Loucy (cell line): ENCODE measurements around the gene DUS3L.
"Not testable (repeated sequence)": the region's sequence is repeated elsewhere in the genome, so short reads cannot be mapped to it uniquely, and the experiment has no call there.

ENCODE experiments used
- H2AFZ ChIP-seq: fragments of 200-600 bp; sonication (generic); 2 replicates; pipeline ENCODE4 v1.6.0; 2016; ENCODE audit warnings: antibody characterized with exemption, mild to moderate bottlenecking, low read length, moderate library complexity
- H3F3A ChIP-seq: fragments of 200-600 bp; 2 replicates; pipeline ENCODE4 v1.6.0; 2016; ENCODE audit warnings: antibody characterized with exemption, low read depth, mild to moderate bottlenecking
- H3K27me3 ChIP-seq: fragments of 200-600 bp; sonication (generic); 2 replicates; pipeline ENCODE4 v1.6.1; 2014; ENCODE audit warnings: low read length, mild to moderate bottlenecking; ENCODE audit not compliant: insufficient read depth, poor library complexity, severe bottlenecking
- H3K36me3 ChIP-seq: fragments of 200-600 bp; sonication (generic); 2 replicates; pipeline ENCODE4 v1.6.1; 2016; ENCODE audit warnings: low read length; ENCODE audit not compliant: insufficient read depth
- H3K4me1 ChIP-seq: fragments of 200-600 bp; sonication (generic); 2 replicates; pipeline ENCODE4 v1.5.1; 2014; ENCODE audit warnings: low read length, mild to moderate bottlenecking; ENCODE audit not compliant: insufficient read depth, poor library complexity, severe bottlenecking
- H3K4me2 ChIP-seq: fragments of 200-600 bp; sonication (generic); 2 replicates; pipeline ENCODE4 v1.6.0; 2014; ENCODE audit warnings: antibody characterized with exemption, low read length, low read depth, mild to moderate bottlenecking; ENCODE audit not compliant: poor library complexity, severe bottlenecking
- H3K4me3 ChIP-seq: fragments of 200-600 bp; sonication (generic); 2 replicates; pipeline ENCODE4 v1.5.1; 2014; ENCODE audit warnings: low read length, mild to moderate bottlenecking, mixed read lengths; ENCODE audit not compliant: poor library complexity, severe bottlenecking
- H3K79me2 ChIP-seq: fragments of 200-600 bp; sonication (generic); 2 replicates; pipeline ENCODE4 v1.6.1; 2014; ENCODE audit warnings: low read length; ENCODE audit not compliant: insufficient read depth
- H3K9ac ChIP-seq: fragments of 200-600 bp; sonication (generic); 2 replicates; pipeline ENCODE4 v1.6.0; 2014; ENCODE audit warnings: mild to moderate bottlenecking, low read depth, low read length, moderate library complexity; ENCODE audit not compliant: poor library complexity, severe bottlenecking
- H3K9me2 ChIP-seq: fragments of 200-600 bp; sonication (generic); replicated peaks from 2 replicates; pipeline ENCODE4 v1.6.1; 2016; ENCODE audit warnings: low read depth, low read length, mixed read lengths
- H3K9me3 ChIP-seq: fragments of 200-600 bp; sonication (generic); 2 replicates; pipeline ENCODE4 v1.6.1; 2014; ENCODE audit warnings: mild to moderate bottlenecking, antibody characterized with exemption, low read length, low read depth; ENCODE audit not compliant: insufficient read depth
- H4K20me1 ChIP-seq: fragments of 200-600 bp; sonication (generic); 2 replicates; pipeline ENCODE4 v1.6.0; 2014; ENCODE audit warnings: antibody characterized with exemption, low read length, mild to moderate bottlenecking; ENCODE audit not compliant: insufficient read depth, poor library complexity, severe bottlenecking
- EZH2phosphoT487 ChIP-seq: fragments of 200-600 bp; IDR thresholded peaks from 2 replicates; pipeline ENCODE4 v1.6.1; 2018; ENCODE audit warnings: antibody characterized with exemption, mild to moderate bottlenecking, moderate library complexity, borderline replicate concordance
- TF ChIP-seq, protein P1 (sequence below): fragments of 200-600 bp; sonication (generic); conservative IDR thresholded peaks from 2 replicates; pipeline ENCODE4 v1.5.1; 2014; ENCODE audit warnings: mild to moderate bottlenecking, antibody characterized with exemption, low read length

Gene DUS3L

GRCh38 chr19:5753743-5754142, 37.2 kb downstream of the DUS3L start:
- H3K4me1 ChIP-seq = no peaks in the 10 kb centered on the region
- no peak overlapping the region for H2AFZ ChIP-seq
- H3F3A ChIP-seq = no peaks in the 10 kb centered on the region
- no peaks in the 10 kb centered on the region for H4K20me1 ChIP-seq
- TF ChIP-seq, protein P1, sequence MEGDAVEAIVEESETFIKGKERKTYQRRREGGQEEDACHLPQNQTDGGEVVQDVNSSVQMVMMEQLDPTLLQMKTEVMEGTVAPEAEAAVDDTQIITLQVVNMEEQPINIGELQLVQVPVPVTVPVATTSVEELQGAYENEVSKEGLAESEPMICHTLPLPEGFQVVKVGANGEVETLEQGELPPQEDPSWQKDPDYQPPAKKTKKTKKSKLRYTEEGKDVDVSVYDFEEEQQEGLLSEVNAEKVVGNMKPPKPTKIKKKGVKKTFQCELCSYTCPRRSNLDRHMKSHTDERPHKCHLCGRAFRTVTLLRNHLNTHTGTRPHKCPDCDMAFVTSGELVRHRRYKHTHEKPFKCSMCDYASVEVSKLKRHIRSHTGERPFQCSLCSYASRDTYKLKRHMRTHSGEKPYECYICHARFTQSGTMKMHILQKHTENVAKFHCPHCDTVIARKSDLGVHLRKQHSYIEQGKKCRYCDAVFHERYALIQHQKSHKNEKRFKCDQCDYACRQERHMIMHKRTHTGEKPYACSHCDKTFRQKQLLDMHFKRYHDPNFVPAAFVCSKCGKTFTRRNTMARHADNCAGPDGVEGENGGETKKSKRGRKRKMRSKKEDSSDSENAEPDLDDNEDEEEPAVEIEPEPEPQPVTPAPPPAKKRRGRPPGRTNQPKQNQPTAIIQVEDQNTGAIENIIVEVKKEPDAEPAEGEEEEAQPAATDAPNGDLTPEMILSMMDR = no peak
- TF ChIP-seq EZH2phosphoT487 = no peak
- H3K9me2 ChIP-seq = no peaks in the 10 kb centered on the region
- no peaks in the 10 kb centered on the region for H3K27me3 ChIP-seq
- no peaks in the 10 kb centered on the region for H3K79me2 ChIP-seq
- H3K4me2 ChIP-seq = no peak overlapping the region
- no peaks in the 10 kb centered on the region for H3K36me3 ChIP-seq
- H3K9ac ChIP-seq = no peak overlapping the region
- H3K4me3 ChIP-seq = no peak overlapping the region
- no peaks in the 10 kb centered on the region for H3K9me3 ChIP-seq

DNA sequence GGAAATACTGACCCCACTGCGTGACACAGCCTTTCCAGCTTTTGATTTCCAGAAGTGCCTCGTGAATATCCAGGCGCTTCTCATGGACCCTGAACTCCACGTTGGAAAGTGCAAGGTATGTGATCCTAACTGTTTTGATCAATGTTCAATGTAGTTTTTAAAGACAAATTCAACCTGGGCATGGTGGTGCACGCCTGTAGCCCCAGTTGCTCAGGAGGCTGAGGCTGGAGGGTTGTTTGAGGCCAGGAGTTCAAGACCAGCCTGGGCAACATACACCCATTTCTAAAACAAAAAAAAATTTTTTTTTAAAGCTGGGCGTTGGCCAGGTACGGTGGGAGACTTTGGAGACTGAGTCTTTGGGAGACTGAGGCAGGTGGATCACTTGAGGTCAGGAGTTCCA, 39.3 kb downstream of the DUS3L start:
- Histone ChIP-seq H3K27me3 (no peaks in the 10 kb centered on the region), H3K4me3 (no peak overlapping the region), H3K4me1 (no peaks in the 10 kb centered on the region), H2AFZ (no peak overlapping the region), H3F3A (no peaks in the 10 kb centered on the region), H3K9ac (no peak overlapping the region), H3K36me3 (no peaks in the 10 kb centered on the region), H3K79me2 (no peaks in the 10 kb centered on the region), H4K20me1 (no peaks in the 10 kb centered on the region), H3K9me2 (no peaks in the 10 kb centered on the region), H3K4me2 (no peak overlapping the region), H3K9me3 (no peaks in the 10 kb centered on the region)
- no peak for TF ChIP-seq EZH2phosphoT487
- TF ChIP-seq, protein P1 = no peak

- no peaks in the 10 kb centered on the region for H3K27me3 ChIP-seq
- H3K4me3 ChIP-seq = no peak overlapping the region
- H3K9ac ChIP-seq = no peak overlapping the region
- H3K79me2 ChIP-seq = no peaks in the 10 kb centered on the region
- H3K4me1 ChIP-seq = no peaks in the 10 kb centered on the region
- H3K36me3 ChIP-seq = no peaks in the 10 kb centered on the region
- no peaks in the 10 kb centered on the region for H3K9me3 ChIP-seq
- H3K4me2 ChIP-seq = no peak overlapping the region
- no peaks in the 10 kb centered on the region for H3K9me2 ChIP-seq
- no peaks in the 10 kb centered on the region for H4K20me1 ChIP-seq
- no peaks in the 10 kb centered on the region for H3F3A ChIP-seq
- H2AFZ ChIP-seq = no peak overlapping the region
- no peak for TF ChIP-seq EZH2phosphoT487
- TF ChIP-seq, protein P1 = no peak
These were observed 41.5 kb downstream of the DUS3L start for GRCh38 chr19:5749505-5749904.

DNA sequence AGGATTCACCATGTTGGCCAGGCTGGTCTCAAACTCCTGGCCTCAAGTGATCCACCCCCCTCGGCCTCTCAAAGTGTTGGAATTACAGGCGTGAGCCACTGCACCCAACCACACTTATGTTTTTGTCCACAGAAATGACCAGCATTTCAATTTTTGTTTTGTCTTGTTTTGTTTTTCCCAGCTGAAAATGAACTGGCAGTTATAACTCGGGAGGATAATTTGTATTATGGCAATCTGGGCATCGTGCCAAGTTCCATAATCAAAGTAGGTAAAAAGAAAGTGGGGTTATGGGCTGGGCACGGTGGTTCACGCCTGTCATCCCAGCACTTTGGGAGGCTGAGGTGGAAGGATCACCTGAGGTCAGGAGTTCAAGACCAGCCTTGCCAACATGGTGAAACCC, 42.0 kb downstream of the DUS3L start:
- H3K79me2 ChIP-seq, H3K4me2 ChIP-seq, H2AFZ ChIP-seq, H3K9ac ChIP-seq, H3K9me2 ChIP-seq, H3F3A ChIP-seq, H4K20me1 ChIP-seq, H3K4me3 ChIP-seq, H3K27me3 ChIP-seq, H3K36me3 ChIP-seq, H3K9me3 ChIP-seq, H3K4me1 ChIP-seq: not testable (repeated sequence)

DNA sequence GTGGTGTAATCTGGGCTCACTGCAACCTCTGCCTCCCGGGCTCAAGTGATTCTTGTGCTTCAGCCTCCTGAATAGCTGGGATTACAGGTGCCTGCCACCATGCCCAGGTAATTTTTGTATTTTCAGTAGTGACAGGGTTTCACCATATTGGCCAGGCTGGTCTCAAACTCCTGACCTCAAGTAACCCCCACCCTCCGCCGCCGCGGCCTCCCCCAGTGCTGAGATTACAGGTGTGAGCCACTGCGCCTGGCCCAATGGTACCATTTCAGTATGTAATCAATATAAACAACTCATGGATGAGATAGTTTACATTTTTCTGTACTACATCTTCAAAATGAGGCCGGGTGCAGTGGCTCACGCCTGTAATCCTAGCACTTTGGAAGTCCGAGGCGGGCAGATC, 46.0 kb downstream of the DUS3L start:
- not testable (repeated sequence) for H3K4me2 ChIP-seq, H4K20me1 ChIP-seq, H3K4me1 ChIP-seq, H2AFZ ChIP-seq, H3K9me2 ChIP-seq, H3K36me3 ChIP-seq, H3K79me2 ChIP-seq, H3K27me3 ChIP-seq, H3K4me3 ChIP-seq, H3K9me3 ChIP-seq, H3F3A ChIP-seq, H3K9ac ChIP-seq
